K562 (cell line): ENCODE results near the gene MAP3K14. TPM values are rescaled to one million over a fixed set of nuclear protein-coding genes. Genes with fewer than 3 reads are reported as not detected.

Experiments used
- BMI1 ChIP-seq: fragments of 150-350 bp; IDR thresholded peaks from 2 replicates; pipeline ENCODE4 v1.6.1; 2014; ENCODE audit warnings: low read length
- C11orf30 ChIP-seq: fragments of 450-650 bp; IDR thresholded peaks from 2 replicates; pipeline ENCODE4 v1.6.1; 2016; ENCODE audit warnings: low read depth, mild to moderate bottlenecking
- ESRRA ChIP-seq: fragments of 450-650 bp; IDR thresholded peaks from 2 replicates; pipeline ENCODE4 v1.6.1; 2014; ENCODE audit warnings: low read depth, mild to moderate bottlenecking, moderate library complexity, borderline replicate concordance
- NCOA1 ChIP-seq: fragments of 450-650 bp; IDR thresholded peaks from 2 replicates; pipeline ENCODE4 v1.6.1; 2016; ENCODE audit warnings: low read depth
- POLR2A ChIP-seq: fragments of 450-650 bp; conservative IDR thresholded peaks from 2 replicates; pipeline ENCODE4 v1.6.1; 2016
- RBM34 ChIP-seq: fragments of 200-400 bp; formaldehyde crosslinking; IDR thresholded peaks from 2 replicates; pipeline ENCODE4 v1.6.1; 2018; ENCODE audit warnings: low read length, borderline replicate concordance; ENCODE audit not compliant: insufficient read depth
- TCF3 ChIP-seq: sonication (generic); formaldehyde crosslinking; IDR thresholded peaks from 2 replicates; pipeline ENCODE4 v1.4.0; 2020; ENCODE audit warnings: mild to moderate bottlenecking, missing genetic modification reagents
- TEAD4 ChIP-seq, 2 experiments: sonication (generic) in 1 of 2; formaldehyde crosslinking in 1 of 2; IDR thresholded peaks; 2 replicates each; pipeline versions ENCODE4 v1.6.1 to v1.8.0; 2012 to 2022; ENCODE audit warnings: borderline replicate concordance in 1 of 2, inconsistent platforms in 1 of 2, low read length in 1 of 2, mild to moderate bottlenecking in 1 of 2, missing genetic modification reagents in 1 of 2
- ZNF77 ChIP-seq: fragments of 250-450 bp; sonication (Bioruptor Pico); IDR thresholded peaks from 2 replicates; pipeline ENCODE4 v1.5.0; 2020
- polyA plus RNA-seq, 8 experiments: library from polyadenylated mRNA; depleted of rRNA in 4 of 8; stranded (reverse) in 5 of 8; unstranded in 3 of 8; fragments of >200 nt; fragmentation: Nextera tagmentation in 2 of 8; fragmentation: Illumina TruSeq in 1 of 8; extraction: Ambion mirVana in 2 of 8; extraction: Trizol in 1 of 8; gene quantifications; 2 replicates each; pipeline versions ENCODE4 v1.2.1 to v1.2.3, GENCODE V29; 2011 to 2014; ENCODE audit warnings: inconsistent platforms in 1 of 8, missing spikeins in 1 of 8
- total RNA-seq, 7 experiments: library from RNA; depleted of rRNA in 6 of 7; stranded (reverse); fragments of >200 nt in 6 of 7; fragmentation: Illumina TruSeq in 2 of 7; extraction: Trizol in 2 of 7; gene quantifications; 2 replicates each; pipeline versions ENCODE4 v1.2.1 to v1.2.3, GENCODE V29; 2011 to 2021; ENCODE audit warnings: low replicate concordance in 1 of 7
- TF ChIP-seq, protein P1 (sequence below): fragments of 450-650 bp; formaldehyde crosslinking; IDR thresholded peaks from 2 replicates; pipeline ENCODE4 v1.4.0; 2020; ENCODE audit warnings: mild to moderate bottlenecking
- TF ChIP-seq, protein P2 (sequence below): sonication (generic); formaldehyde crosslinking; IDR thresholded peaks from 2 replicates; pipeline ENCODE4 v1.8.1; 2023; ENCODE audit warnings: missing genetic modification reagents, mild to moderate bottlenecking, borderline replicate concordance
- TF ChIP-seq, protein P3 (sequence below): fragments of 250-450 bp; sonication (Bioruptor Pico); IDR thresholded peaks from 2 replicates; pipeline ENCODE4 v1.5.0; 2021; ENCODE audit warnings: mild to moderate bottlenecking, borderline replicate concordance

MAP3K14 gene
- total and polyA plus RNA-seq, 9 of the 15 experiments (the other 6 are each of a cell fraction or from before 2014, with no cell fraction given) = 0.45 to 8.7 (median 3.2) TPM

DNA sequence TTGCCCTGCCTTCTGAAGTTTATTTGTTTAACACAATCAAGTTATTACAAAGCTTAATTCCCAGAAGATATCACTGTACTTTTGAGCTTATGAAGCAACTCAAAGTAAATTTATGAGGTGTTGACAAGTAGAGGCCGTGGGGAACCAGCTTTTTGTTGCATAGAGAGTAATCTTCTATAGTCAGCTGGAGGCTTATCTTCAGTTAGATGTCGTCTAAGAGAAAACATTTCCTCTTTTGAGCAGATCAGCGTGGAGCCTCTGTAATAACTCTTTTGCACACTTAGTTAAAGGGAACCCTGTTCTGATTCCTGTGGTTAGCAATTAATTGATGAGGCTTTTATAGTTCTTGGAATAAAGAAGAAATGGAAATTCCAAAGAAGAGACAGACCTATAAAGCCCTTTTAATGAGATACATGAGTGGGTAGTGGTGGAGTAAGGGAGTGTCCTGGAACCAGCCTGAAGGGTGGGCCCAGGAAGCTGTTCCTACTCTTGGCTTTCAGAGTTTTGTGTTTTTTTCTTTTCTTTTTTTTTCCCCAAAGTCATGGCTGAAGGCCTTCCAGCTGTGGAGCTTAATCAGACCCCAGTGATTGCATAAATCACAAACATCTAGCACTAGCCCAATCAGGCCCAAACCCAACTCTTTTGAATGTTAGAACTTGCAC, 28.9 kb upstream of the MAP3K14 start (continued):
- TF ChIP-seq, protein P1, sequence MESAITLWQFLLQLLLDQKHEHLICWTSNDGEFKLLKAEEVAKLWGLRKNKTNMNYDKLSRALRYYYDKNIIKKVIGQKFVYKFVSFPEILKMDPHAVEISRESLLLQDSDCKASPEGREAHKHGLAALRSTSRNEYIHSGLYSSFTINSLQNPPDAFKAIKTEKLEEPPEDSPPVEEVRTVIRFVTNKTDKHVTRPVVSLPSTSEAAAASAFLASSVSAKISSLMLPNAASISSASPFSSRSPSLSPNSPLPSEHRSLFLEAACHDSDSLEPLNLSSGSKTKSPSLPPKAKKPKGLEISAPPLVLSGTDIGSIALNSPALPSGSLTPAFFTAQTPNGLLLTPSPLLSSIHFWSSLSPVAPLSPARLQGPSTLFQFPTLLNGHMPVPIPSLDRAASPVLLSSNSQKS (CRISPR knock-in tag) = no peak
- TF ChIP-seq ESRRA (peak; percentile 79; the same call in 1 of the 2 replicates), TEAD4 (IDR thresholded peaks at IDR 0.05; ENCODE audit: low read length) (peak; percentile 99), TEAD4 (CRISPR knock-in tag; IDR thresholded peaks at IDR 0.05; ENCODE audit: borderline replicate concordance) (no peak), NCOA1 (peak; percentile 91), ZNF77 (CRISPR knock-in tag) (no peak), C11orf30 (peak; percentile 13; the same call in 1 of the 2 replicates), TCF3 (CRISPR knock-in tag) (peak; percentile 98), POLR2A (no peak), BMI1 (no peak), RBM34 (no peak)
- TF ChIP-seq, protein P2, sequence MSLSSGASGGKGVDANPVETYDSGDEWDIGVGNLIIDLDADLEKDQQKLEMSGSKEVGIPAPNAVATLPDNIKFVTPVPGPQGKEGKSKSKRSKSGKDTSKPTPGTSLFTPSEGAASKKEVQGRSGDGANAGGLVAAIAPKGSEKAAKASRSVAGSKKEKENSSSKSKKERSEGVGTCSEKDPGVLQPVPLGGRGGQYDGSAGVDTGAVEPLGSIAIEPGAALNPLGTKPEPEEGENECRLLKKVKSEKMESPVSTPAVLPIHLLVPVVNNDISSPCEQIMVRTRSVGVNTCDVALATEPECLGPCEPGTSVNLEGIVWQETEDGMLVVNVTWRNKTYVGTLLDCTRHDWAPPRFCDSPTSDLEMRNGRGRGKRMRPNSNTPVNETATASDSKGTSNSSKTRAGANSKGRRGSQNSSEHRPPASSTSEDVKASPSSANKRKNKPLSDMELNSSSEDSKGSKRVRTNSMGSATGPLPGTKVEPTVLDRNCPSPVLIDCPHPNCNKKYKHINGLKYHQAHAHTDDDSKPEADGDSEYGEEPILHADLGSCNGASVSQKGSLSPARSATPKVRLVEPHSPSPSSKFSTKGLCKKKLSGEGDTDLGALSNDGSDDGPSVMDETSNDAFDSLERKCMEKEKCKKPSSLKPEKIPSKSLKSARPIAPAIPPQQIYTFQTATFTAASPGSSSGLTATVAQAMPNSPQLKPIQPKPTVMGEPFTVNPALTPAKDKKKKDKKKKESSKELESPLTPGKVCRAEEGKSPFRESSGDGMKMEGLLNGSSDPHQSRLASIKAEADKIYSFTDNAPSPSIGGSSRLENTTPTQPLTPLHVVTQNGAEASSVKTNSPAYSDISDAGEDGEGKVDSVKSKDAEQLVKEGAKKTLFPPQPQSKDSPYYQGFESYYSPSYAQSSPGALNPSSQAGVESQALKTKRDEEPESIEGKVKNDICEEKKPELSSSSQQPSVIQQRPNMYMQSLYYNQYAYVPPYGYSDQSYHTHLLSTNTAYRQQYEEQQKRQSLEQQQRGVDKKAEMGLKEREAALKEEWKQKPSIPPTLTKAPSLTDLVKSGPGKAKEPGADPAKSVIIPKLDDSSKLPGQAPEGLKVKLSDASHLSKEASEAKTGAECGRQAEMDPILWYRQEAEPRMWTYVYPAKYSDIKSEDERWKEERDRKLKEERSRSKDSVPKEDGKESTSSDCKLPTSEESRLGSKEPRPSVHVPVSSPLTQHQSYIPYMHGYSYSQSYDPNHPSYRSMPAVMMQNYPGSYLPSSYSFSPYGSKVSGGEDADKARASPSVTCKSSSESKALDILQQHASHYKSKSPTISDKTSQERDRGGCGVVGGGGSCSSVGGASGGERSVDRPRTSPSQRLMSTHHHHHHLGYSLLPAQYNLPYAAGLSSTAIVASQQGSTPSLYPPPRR (CRISPR knock-in tag) = 0 out of 2 replicates have a peak, but pooled peaks have one; percentile 30
- TF ChIP-seq, protein P3, sequence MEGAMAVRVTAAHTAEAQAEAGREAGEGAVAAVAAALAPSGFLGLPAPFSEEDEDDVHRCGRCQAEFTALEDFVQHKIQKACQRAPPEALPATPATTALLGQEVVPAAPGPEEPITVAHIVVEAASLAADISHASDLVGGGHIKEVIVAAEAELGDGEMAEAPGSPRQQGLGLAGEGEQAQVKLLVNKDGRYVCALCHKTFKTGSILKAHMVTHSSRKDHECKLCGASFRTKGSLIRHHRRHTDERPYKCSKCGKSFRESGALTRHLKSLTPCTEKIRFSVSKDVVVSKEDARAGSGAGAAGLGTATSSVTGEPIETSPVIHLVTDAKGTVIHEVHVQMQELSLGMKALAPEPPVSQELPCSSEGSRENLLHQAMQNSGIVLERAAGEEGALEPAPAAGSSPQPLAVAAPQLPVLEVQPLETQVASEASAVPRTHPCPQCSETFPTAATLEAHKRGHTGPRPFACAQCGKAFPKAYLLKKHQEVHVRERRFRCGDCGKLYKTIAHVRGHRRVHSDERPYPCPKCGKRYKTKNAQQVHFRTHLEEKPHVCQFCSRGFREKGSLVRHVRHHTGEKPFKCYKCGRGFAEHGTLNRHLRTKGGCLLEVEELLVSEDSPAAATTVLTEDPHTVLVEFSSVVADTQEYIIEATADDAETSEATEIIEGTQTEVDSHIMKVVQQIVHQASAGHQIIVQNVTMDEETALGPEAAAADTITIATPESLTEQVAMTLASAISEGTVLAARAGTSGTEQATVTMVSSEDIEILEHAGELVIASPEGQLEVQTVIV (CRISPR knock-in tag) = no peak
